Measurements from ENCODE around the gene PODNL1. TPM values are rescaled to one million over a fixed set of nuclear protein-coding genes. Genes with fewer than 3 reads are reported as not detected.

PODNL1 gene
- 5.7 to 8.9 TPM (median 8.7 TPM) in 3 replicates for total RNA-seq
- long read RNA-seq, partial matches to known transcripts = 7 of 22 reads
- long read RNA-seq, other reads (novel, unspliced or antisense) = 13 of 22 reads

GRCh38 chr19:13938301-13939064 lies at the start of gene PODNL1:
Gene PODNL1, minus strand, starts transcription at chr19:13938417. Its CDS starts 236 bp downstream, at chr19:13938181.
- Mint-ChIP-seq H3K4me3 (ENCODE audit: unreplicated experiment) (peak within 1 kb of the TSS; percentile 68), H3K27ac (ENCODE audit: unreplicated experiment) (no peak within 1 kb of the TSS), H3K4me1 (ENCODE audit: low read depth) (peaks cover 9% of the 10 kb centered on the region), H3K36me3 (ENCODE audit: low read depth) (no peaks in the 10 kb centered on the region), H3K9me3 (ENCODE audit: low read depth) (no peaks in the 10 kb centered on the region), H3K27me3 (ENCODE audit: low read depth) (no peaks in the 10 kb centered on the region)
- no peak for DNase-seq (ENCODE audit: low spot score)
- TF ChIP-seq CTCF (IDR thresholded peaks at IDR 0.05) = no peak

- no peaks in the 10 kb centered on the region for H3K27me3 Mint-ChIP-seq (ENCODE audit: low read depth)
- H3K36me3 Mint-ChIP-seq (ENCODE audit: low read depth) = peaks cover 4% of the 10 kb centered on the region
- TF ChIP-seq CTCF (IDR thresholded peaks at IDR 0.05) = no peak
- H3K9me3 Mint-ChIP-seq (ENCODE audit: low read depth) = no peaks in the 10 kb centered on the region
- peaks cover 14% of the 10 kb centered on the region for H3K4me1 Mint-ChIP-seq (ENCODE audit: low read depth)
- H3K27ac Mint-ChIP-seq (ENCODE audit: unreplicated experiment) = peak overlapping the region; percentile 79
- no peak for DNase-seq (ENCODE audit: low spot score)
- H3K4me3 Mint-ChIP-seq (ENCODE audit: unreplicated experiment) = no peak overlapping the region
Observed at GRCh38 chr19:13987101-13987890, 49.1 kb upstream of the PODNL1 start.

- Mint-ChIP-seq H3K36me3 (ENCODE audit: low read depth) (peaks cover 4% of the 10 kb centered on the region), H3K27me3 (ENCODE audit: low read depth) (no peaks in the 10 kb centered on the region), H3K4me3 (ENCODE audit: unreplicated experiment) (peak overlapping the region; percentile 25), H3K4me1 (ENCODE audit: low read depth) (peaks cover 14% of the 10 kb centered on the region), H3K9me3 (ENCODE audit: low read depth) (no peaks in the 10 kb centered on the region), H3K27ac (ENCODE audit: unreplicated experiment) (peak overlapping the region; percentile 79)
- no peak for DNase-seq (ENCODE audit: low spot score)
- no peak for TF ChIP-seq CTCF (IDR thresholded peaks at IDR 0.05)
Observed at GRCh38 chr19:13986348-13986904, 48.2 kb upstream of the PODNL1 start.

GRCh38 chr19:13985771-13986347 lies 47.6 kb upstream of the PODNL1 start:
- peaks cover 14% of the 10 kb centered on the region for H3K4me1 Mint-ChIP-seq (ENCODE audit: low read depth)
- no peaks in the 10 kb centered on the region for H3K27me3 Mint-ChIP-seq (ENCODE audit: low read depth)
- no peaks in the 10 kb centered on the region for H3K9me3 Mint-ChIP-seq (ENCODE audit: low read depth)
- peak overlapping the region; percentile 85 for H3K27ac Mint-ChIP-seq (ENCODE audit: unreplicated experiment)
- no peak for TF ChIP-seq CTCF (IDR thresholded peaks at IDR 0.05)
- H3K4me3 Mint-ChIP-seq (ENCODE audit: unreplicated experiment) = no peak overlapping the region
- H3K36me3 Mint-ChIP-seq (ENCODE audit: low read depth) = peaks cover under 1% of the 10 kb centered on the region
- DNase-seq (ENCODE audit: low spot score) = no peak
